Mammary epithelial cell (primary cell): ENCODE data around the gene FZD10.

Experiments used
- EZH2 ChIP-seq: IDR thresholded peaks from 2 replicates; pipeline ENCODE4 v1.6.1; 2012; ENCODE audit warnings: low read length, inconsistent platforms, borderline replicate concordance
- TF ChIP-seq, protein P1 (sequence below), 2 donors: IDR thresholded peaks in 1 of 2; conservative IDR thresholded peaks in 1 of 2; 2 replicates each; pipeline ENCODE4 v1.5.1; 2011 to 2012; ENCODE audit warnings: inconsistent platforms in 2 of 2, low read length in 2 of 2, mild to moderate bottlenecking in 2 of 2, control low read depth in 1 of 2, low read depth in 1 of 2; ENCODE audit not compliant: insufficient read depth in 1 of 2; ENCODE audit errors: extremely low read depth in 1 of 2

DNA sequence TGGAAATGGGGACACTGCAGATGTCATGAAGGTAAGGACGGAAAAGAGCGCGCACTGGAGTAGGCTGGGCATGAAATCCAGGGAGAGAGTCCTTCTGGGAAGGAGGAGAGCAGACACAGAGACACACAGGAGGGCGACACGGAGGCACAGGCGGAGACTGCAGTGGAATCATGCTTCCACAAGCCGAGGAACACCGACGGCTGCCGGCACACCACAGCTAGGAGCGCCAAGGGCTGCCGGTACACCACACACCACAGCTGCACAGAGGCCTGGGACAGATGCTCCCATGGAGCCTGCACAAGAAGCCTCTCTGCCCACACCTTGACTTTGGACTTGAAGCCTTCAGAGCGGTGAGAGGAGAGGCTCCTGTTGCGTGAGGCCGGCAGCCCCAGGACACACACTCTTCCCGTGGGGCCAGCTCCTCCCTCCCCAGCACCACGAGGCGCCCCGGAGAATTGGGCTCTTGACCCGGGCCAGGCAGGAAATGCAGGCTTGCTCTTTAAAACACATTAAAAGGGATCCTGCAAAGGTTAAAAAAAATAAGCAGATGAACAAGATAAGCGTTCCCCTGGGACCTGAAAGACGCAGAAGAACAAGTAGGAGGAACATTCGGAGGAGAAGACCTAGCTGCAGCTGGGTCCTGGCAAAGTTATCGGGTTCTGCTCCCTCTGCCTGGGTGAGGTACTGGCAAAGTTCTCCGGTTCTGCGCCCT is 28.3 kb upstream of the FZD10 start:
- TF ChIP-seq, protein P1, sequence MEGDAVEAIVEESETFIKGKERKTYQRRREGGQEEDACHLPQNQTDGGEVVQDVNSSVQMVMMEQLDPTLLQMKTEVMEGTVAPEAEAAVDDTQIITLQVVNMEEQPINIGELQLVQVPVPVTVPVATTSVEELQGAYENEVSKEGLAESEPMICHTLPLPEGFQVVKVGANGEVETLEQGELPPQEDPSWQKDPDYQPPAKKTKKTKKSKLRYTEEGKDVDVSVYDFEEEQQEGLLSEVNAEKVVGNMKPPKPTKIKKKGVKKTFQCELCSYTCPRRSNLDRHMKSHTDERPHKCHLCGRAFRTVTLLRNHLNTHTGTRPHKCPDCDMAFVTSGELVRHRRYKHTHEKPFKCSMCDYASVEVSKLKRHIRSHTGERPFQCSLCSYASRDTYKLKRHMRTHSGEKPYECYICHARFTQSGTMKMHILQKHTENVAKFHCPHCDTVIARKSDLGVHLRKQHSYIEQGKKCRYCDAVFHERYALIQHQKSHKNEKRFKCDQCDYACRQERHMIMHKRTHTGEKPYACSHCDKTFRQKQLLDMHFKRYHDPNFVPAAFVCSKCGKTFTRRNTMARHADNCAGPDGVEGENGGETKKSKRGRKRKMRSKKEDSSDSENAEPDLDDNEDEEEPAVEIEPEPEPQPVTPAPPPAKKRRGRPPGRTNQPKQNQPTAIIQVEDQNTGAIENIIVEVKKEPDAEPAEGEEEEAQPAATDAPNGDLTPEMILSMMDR (conservative IDR thresholded peaks at IDR 0.05 in 1 of 2, IDR thresholded peaks at IDR 0.05 in 1 of 2; ENCODE audit: extremely low read depth in 1 of 2, insufficient read depth in 1 of 2, low read depth in 1 of 2, low read length in 2 of 2), result no peak
- no peak for TF ChIP-seq EZH2
